Right kidney (tissue), 1 donor: Measurements from ENCODE around the gene DCLRE1A.
A peak's percentile ranks its signal among the peaks of the same experiment; 100 is the strongest.
"Not testable (repeated sequence)": the region's sequence is repeated elsewhere in the genome, so short reads cannot be mapped to it uniquely, and the experiment has no call there.

Source experiments
- DNase-seq: peaks from one replicate; pipeline ENCODE4 v3.0.0-alpha.2; 2016

The DCLRE1A gene

GRCh38 chr10:113859261-113859660 lies 5.4 kb upstream of the DCLRE1A start:
- no peak for DNase-seq

- DNase-seq, result no peak
Measured at GRCh38 chr10:113858541-113858940, 4.7 kb upstream of the DCLRE1A start.

- DNase-seq, result no peak
Measured at GRCh38 chr10:113857210-113857609, 3.3 kb upstream of the DCLRE1A start.

DNA sequence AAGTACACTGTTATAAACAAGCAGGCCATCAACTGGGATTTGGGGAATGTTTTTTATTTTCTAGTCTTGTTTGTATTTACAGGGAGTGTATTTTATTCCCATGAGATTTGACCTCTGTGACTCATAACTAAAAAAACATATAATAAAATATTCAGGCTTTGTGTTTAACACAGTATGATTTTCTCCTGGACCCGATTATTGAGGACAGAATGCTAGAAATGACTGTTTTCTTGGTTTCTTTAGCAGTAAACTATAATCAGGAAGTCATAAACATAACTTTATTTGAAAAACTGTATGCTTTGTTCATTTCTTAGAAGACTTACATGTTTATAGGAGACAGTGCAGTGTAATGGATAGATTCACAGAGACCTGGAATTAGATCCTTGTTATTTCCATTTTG lies 2.7 kb upstream of the DCLRE1A start:
- no peak for DNase-seq

- DNase-seq, result peak; percentile 98
Measured at GRCh38 chr10:113854761-113855588, 1.1 kb upstream of the DCLRE1A start.

DNA sequence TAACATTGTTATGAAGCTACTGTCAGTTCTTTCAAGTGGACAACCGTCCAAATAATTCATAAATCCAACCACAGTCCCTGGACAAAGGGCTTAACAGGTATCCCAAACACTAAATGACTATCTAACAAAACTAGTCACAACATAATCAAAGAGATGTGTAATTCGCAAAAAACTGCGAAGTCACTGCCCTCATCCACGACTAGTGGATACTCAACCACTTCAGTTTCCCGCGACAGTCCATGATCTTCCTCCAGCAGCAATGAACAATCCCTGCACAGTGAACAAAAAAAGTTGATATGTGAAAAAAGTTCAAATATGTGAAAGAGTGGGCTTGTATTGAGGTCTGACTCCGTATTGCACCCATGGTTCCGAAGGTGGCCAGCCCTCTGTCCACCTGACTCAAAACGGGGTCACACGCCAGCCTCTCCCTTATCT lies 287 bp downstream of the DCLRE1A start:
- no peak for DNase-seq

- DNase-seq, result no peak
Measured at GRCh38 chr10:113849946-113850345, 3.9 kb downstream of the DCLRE1A start.

DNA sequence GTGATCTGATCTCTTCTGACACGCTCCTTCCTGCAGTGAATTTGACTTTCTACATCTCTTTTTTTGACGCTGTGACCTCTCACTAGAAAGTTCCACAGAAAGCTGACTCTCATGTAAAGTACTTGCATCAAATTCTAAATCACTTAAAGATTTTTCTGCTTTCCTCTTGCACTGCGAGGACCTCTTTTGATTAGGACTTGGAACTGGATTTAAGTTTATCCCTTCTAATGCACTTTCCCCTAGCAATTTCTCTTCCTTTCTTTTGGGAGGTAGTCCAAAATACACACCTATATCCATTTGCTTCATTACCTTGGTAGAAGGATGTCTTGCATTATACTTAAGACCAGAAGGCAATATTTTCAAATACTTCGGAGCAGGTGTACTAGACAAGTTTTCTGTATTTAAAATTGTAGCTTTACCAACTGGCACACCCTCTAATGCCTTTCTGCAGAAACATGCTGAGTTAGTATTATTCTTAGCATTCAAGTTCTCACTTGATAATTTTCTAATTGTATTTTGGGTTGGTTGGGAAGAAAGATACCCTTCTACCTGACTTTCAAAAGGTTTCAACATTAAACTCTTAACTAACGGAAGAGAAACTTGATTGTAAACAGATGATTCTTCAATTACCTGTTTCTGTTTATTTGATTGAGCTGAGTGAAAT lies 4.6 kb downstream of the DCLRE1A start:
- DNase-seq, result no peak

DNA sequence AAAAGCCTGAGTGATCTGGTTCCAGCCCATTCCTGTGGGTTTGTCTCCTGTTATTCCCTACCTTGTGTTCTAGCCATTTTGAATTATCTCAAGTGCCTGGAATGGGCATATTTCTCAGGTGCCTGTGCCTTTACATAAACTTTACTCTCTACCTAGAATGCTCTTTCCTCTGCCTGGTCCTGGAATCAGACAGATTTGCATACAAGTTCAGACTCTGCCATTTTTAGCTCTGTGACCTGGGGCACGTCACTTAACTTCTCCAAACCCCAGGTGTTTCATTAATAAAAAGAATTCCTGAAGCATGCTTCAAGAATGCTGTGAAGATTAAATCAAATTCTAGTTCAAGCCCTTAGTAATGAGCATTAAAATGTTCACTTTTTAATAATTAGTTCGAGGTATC lies 7.8 kb downstream of the DCLRE1A start:
- DNase-seq, result no peak

- DNase-seq, result no peak
Measured at GRCh38 chr10:113843972-113844485, 9.9 kb downstream of the DCLRE1A start.

- DNase-seq, result no peak
Measured at GRCh38 chr10:113842171-113842570, 11.7 kb downstream of the DCLRE1A start.

DNA sequence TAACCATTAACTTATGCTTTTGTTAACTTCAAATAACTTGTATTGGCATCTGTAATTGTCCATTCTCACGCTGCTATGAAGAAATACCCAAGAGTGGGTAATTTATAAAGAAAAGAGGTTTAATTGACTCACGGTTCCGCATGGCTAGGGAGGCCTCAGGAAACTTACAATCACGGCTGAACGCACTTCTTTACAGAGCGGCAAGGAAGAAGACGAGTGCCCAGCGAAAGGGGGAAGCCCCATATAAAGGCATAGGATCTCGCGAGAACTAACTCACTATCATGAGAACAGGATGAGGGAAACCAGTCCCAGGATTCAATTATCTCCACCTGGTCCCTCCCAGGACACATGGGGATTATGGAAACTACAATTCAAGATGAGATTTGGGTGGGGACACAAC lies 25.3 kb downstream of the DCLRE1A start:
- not testable (repeated sequence) for DNase-seq

GRCh38 chr10:113825791-113826190 lies 28.1 kb downstream of the DCLRE1A start:
- DNase-seq, result no peak

DNA sequence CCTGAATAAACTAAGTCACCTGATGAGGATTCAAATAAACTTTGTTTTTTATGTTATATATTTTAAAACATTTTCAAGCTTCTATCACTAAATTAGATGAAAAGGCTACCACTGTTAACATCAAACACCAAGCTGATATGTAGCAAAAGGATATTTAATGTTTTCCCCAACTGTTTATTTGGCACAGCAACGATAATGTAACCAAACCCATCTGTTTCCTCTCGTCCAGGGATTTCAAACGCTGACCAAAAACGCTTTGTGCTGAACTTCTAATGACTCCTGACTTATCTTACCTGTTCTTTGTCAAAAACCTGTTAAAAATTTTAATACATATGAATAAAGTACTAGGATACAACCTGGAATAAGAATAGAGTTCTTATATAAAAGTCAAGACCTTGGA lies 30.5 kb downstream of the DCLRE1A start:
- no peak for DNase-seq

DNA sequence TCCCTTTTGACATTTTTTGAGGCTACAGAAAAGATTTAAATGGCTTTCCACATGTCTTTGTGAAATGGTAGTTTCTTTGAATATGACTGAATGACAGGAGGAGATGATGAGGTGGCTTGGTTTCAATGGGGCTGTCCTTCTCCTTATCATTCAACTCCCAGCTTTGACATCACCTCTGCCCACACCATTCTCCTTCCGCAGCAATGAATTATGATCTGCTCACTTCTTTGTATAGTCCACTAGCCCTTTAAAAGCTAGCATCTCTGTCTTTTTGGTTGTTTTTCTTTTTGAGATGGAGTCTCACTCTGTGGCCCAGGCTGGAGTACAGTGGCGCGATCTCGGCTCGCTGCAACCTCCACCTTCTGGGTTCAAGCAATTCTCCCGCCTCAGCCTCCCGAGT lies 31.7 kb downstream of the DCLRE1A start:
- DNase-seq, result no peak

- DNase-seq, result not testable (repeated sequence)
Measured at GRCh38 chr10:113821306-113821705, 32.6 kb downstream of the DCLRE1A start.

- no peak for DNase-seq
Measured at GRCh38 chr10:113820507-113820906, 33.4 kb downstream of the DCLRE1A start.

GRCh38 chr10:113819989-113820388 lies 33.9 kb downstream of the DCLRE1A start:
- DNase-seq, result no peak

GRCh38 chr10:113814700-113815099 lies 39.2 kb downstream of the DCLRE1A start:
- DNase-seq, result not testable (repeated sequence)

DNA sequence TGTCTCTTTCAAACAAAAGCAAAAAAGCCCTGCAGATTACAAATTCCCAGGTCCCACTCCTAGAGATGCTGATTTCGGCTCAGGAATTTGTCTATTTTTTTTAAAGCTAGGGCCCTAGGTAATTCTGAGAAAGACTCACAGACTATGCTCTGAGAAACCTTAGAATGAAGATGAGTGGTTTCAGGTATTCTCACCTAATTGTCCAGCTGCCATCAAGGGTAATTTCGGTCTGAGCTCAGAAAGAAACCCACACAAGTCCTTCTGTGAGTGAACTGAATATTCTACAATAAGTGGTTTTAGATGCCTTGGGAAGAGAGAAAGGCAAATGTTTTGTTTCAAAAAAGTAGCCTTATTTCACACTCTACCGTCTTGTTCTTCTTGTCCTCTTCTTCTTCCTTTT lies 45.7 kb downstream of the DCLRE1A start:
- no peak for DNase-seq

DNA sequence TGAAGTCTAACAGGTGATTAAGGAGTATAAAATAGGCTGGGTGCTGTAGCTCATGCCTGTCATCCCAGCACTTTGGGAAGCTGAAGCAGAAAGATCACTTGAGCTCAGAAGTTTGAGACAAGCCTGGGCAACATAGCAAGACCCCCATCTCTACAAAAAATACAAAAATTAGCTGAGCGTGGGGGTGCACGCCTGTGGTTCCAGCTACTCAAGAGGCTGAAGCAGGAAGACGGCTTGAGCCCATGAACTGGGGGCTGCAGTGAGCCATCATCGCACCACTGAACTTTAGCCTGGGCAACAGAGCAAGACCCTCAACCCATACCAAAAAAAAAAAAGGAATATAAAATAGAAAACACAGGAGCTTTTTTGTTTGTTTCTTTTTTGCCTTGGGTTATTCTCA lies 47.4 kb downstream of the DCLRE1A start:
- DNase-seq, result no peak

DNA sequence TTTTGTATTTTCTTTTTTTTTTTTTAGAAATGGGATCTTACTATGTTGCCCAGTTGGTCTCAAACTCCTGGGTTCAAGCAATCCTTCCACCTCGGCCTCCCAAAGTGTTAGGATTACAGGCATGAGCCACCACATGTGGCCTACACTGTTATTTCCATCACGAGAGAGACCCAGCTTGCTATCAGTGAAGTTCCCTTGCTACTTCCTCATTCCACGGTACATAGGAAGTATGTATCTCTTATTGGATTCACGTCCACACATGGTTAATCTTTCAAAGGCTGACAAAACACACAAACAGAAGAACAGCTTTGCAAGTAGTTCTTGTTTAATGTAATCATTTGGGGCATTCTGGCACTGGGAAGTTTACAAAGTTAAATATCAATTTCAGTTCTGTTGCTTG lies 50.9 kb downstream of the DCLRE1A start:
- no peak for DNase-seq

DNA sequence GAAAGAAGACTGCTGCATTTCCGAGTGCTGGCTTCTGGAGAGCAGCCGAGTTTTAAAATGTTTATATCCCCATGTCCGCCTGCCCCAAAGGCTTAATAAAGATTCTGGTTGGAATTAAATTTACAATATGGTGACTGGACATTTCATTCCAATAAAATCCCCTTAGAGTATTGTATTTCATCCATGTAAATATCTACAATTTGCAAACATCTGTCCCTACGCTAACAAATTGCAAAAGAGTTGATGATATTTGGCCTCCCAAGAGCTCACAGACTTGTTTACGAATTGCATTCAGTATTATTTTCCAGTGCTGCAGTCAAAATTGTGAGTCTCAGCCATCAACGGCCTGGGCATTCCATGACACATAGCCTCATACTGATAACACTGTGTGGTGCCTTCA lies 52.3 kb downstream of the DCLRE1A start:
- DNase-seq, result no peak

- no peak for DNase-seq
Measured at GRCh38 chr10:113791691-113792090, 62.2 kb downstream of the DCLRE1A start.
